ENCODE measurements around the gene SRI. TPM values are rescaled to one million over a fixed set of nuclear protein-coding genes. Genes with fewer than 3 reads are reported as not detected.

SRI gene
- total RNA-seq, 2 experiments from 2014 or later: 44.3 to 45.7 TPM

DNA sequence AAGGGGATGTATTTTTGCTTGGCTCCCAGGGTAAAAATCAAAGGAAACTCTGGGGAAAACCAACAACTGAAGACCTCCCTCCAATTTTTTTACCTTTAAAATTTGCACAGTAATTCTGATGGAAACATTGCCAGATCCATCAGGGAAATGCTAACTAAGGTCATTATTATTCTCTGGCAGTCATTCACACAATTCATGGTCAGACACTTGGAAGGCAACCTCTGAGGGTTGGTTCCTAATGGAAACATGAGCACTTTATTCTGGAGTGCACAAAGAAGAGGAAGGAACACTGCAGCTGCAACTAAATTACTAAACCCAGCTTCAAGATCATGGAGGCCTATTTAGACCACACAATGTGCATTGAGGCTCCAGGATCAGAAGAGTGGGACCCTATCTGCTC is 34.2 kb downstream of the SRI start:
- no peaks in the 10 kb centered on the region for H3K4me1 ChIP-seq (ENCODE audit: insufficient read depth, low read length)
- H3K9me3 ChIP-seq (ENCODE audit: control insufficient read depth in 1 of 2, insufficient read depth in 1 of 2, low read length in 2 of 2): no peaks in the 10 kb centered on the region
- H3K9me3 Mint-ChIP-seq: no peaks in the 10 kb centered on the region
- H3K27ac Mint-ChIP-seq: no peak overlapping the region
- TF ChIP-seq, protein P1, sequence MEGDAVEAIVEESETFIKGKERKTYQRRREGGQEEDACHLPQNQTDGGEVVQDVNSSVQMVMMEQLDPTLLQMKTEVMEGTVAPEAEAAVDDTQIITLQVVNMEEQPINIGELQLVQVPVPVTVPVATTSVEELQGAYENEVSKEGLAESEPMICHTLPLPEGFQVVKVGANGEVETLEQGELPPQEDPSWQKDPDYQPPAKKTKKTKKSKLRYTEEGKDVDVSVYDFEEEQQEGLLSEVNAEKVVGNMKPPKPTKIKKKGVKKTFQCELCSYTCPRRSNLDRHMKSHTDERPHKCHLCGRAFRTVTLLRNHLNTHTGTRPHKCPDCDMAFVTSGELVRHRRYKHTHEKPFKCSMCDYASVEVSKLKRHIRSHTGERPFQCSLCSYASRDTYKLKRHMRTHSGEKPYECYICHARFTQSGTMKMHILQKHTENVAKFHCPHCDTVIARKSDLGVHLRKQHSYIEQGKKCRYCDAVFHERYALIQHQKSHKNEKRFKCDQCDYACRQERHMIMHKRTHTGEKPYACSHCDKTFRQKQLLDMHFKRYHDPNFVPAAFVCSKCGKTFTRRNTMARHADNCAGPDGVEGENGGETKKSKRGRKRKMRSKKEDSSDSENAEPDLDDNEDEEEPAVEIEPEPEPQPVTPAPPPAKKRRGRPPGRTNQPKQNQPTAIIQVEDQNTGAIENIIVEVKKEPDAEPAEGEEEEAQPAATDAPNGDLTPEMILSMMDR (IDR thresholded peaks at IDR 0.05): no peak
- H3K4me3 Mint-ChIP-seq: no peak overlapping the region
- H3K27ac ChIP-seq (ENCODE audit: low read depth in 1 of 2, low read length in 2 of 2): no peak overlapping the region
- no peaks in the 10 kb centered on the region for H3K36me3 Mint-ChIP-seq (ENCODE audit: low read depth)
- no peaks in the 10 kb centered on the region for H3K4me1 Mint-ChIP-seq (ENCODE audit: low read depth)
- no peaks in the 10 kb centered on the region for H3K27me3 ChIP-seq (ENCODE audit: control insufficient read depth in 1 of 2, insufficient read depth in 2 of 2, low read length in 2 of 2)
- ChIA-PET CTCF (no interaction called here), POLR2A (no interaction called here)
- no peak overlapping the region for H3K4me3 ChIP-seq (ENCODE audit: low read length)
- ATAC-seq (ENCODE audit: poor library complexity) (no peak), DNase-seq (no peak)
- no peaks in the 10 kb centered on the region for H3K27me3 Mint-ChIP-seq
- no peaks in the 10 kb centered on the region for H3K36me3 ChIP-seq (ENCODE audit: insufficient read depth, low read length)
- intact Hi-C loops (cut with DNase I, micrococcal nuclease): no loop called here

DNA sequence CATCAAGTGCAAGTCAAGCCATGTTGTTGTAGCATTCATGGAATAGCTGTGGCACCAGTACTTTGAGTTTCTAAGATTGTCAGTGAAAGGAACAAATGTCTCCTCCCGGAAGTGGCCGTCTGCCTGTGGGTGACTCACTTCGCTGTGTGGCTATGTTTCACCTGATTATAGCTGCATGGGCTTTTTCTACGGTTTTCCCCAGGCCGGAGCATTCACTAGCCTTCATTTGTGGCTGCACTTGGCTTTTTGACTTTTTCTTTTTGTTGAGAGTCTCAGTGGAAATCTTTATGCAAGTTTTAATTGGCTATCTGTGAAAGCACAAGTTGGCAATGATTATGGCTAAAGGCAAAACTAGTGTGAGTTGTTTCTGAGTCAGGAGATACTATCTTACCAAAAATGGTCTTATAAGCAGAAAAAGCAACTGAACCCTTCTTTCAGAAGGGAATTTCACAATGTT is 35.0 kb downstream of the SRI start:
- Mint-ChIP-seq H3K36me3 (ENCODE audit: low read depth) (no peaks in the 10 kb centered on the region), H3K27ac (no peak overlapping the region), H3K4me3 (no peak overlapping the region), H3K4me1 (ENCODE audit: low read depth) (no peaks in the 10 kb centered on the region), H3K9me3 (no peaks in the 10 kb centered on the region), H3K27me3 (no peaks in the 10 kb centered on the region)
- ChIA-PET CTCF (no interaction called here), POLR2A (no interaction called here)
- Histone ChIP-seq H3K27me3 (ENCODE audit: control insufficient read depth in 1 of 2, insufficient read depth in 2 of 2, low read length in 2 of 2) (no peaks in the 10 kb centered on the region), H3K27ac (ENCODE audit: low read depth in 1 of 2, low read length in 2 of 2) (no peak overlapping the region), H3K4me1 (ENCODE audit: insufficient read depth, low read length) (no peaks in the 10 kb centered on the region), H3K4me3 (ENCODE audit: low read length) (no peak overlapping the region), H3K9me3 (ENCODE audit: control insufficient read depth in 1 of 2, insufficient read depth in 1 of 2, low read length in 2 of 2) (no peaks in the 10 kb centered on the region), H3K36me3 (ENCODE audit: insufficient read depth, low read length) (no peaks in the 10 kb centered on the region)
- TF ChIP-seq, protein P1 (IDR thresholded peaks at IDR 0.05): no peak
- ATAC-seq (ENCODE audit: poor library complexity): no peak
- DNase-seq: peak in 1 of 14 experiments; percentile 16
- intact Hi-C loops (cut with DNase I, micrococcal nuclease): no loop called here

DNA sequence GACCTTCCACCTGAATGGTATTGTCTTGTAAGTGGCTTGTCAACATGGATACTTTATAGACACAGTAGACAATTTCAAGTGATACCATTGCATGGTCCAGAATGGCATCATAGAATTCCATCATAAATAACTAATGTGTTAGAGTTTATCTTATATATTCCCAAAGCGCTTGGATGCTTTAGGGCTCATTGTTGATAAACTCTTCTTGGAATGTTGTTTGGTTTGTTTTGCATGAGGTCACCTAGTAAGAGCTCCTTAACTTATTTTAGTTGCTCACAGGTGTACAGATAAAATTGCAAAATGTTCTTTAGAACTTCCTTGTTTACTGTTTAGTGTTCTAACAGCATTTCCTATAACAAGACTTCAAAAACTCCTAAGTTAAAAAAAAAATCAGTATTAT is 36.8 kb downstream of the SRI start:
- POLR2A ChIA-PET: no interaction called here
- H3K27ac ChIP-seq (ENCODE audit: low read depth in 1 of 2, low read length in 2 of 2): no peak overlapping the region

More for the DNA sequence above, 36.8 kb downstream of the SRI start:
- no peak for DNase-seq
- H3K36me3 ChIP-seq (ENCODE audit: insufficient read depth, low read length): no peaks in the 10 kb centered on the region
- Mint-ChIP-seq H3K4me3 (no peak overlapping the region), H3K36me3 (ENCODE audit: low read depth) (no peaks in the 10 kb centered on the region), H3K9me3 (no peaks in the 10 kb centered on the region), H3K27ac (no peak overlapping the region), H3K4me1 (ENCODE audit: low read depth) (no peaks in the 10 kb centered on the region), H3K27me3 (no peaks in the 10 kb centered on the region)
- no peaks in the 10 kb centered on the region for H3K9me3 ChIP-seq (ENCODE audit: control insufficient read depth in 1 of 2, insufficient read depth in 1 of 2, low read length in 2 of 2)
- CTCF ChIA-PET: no interaction called here
- no peak overlapping the region for H3K4me3 ChIP-seq (ENCODE audit: low read length)
- no peaks in the 10 kb centered on the region for H3K4me1 ChIP-seq (ENCODE audit: insufficient read depth, low read length)
- TF ChIP-seq, protein P1 (IDR thresholded peaks at IDR 0.05): no peak
- H3K27me3 ChIP-seq (ENCODE audit: control insufficient read depth in 1 of 2, insufficient read depth in 2 of 2, low read length in 2 of 2): no peaks in the 10 kb centered on the region
- intact Hi-C loops (cut with DNase I, micrococcal nuclease): no loop called here
- ATAC-seq (ENCODE audit: poor library complexity): no peak
